GM12892 (cell line): ENCODE measurements around the gene SCUBE3.

Experiments
- POLR2A ChIP-seq: IDR thresholded peaks from 2 replicates; pipeline ENCODE4 v1.6.1; 2011; ENCODE audit warnings: low read depth, low read length, control low read depth
- POLR2AphosphoS5 ChIP-seq: IDR thresholded peaks from 2 replicates; pipeline ENCODE4 v1.6.1; 2011; ENCODE audit warnings: low read depth, low read length, control low read depth
- TAF1 ChIP-seq: IDR thresholded peaks from 2 replicates; pipeline ENCODE4 v1.6.1; 2011; ENCODE audit warnings: low read depth, mild to moderate bottlenecking, control low read depth, low read length, borderline replicate concordance

- TF ChIP-seq POLR2AphosphoS5 (no peak), POLR2A (no peak), TAF1 (no peak)
These were observed 67.1 kb downstream of the SCUBE3 start for GRCh38 chr6:35280903-35281302.
